Prostate gland (tissue), 2 donors: Measurements from ENCODE around the gene CEP78.

Source experiments
- POLR2A ChIP-seq: fragments of 450-650 bp; IDR thresholded peaks from one replicate; pipeline ENCODE4 v1.6.1; 2016; ENCODE audit warnings: antibody characterized with exemption, mild to moderate bottlenecking
- TF ChIP-seq, protein P1 (sequence below), 4 experiments: fragments of 200-600 bp in 2 of 4; fragments of 450-650 bp in 2 of 4; sonication (generic) in 2 of 4; IDR thresholded peaks; 1 replicate in 3 of 4; 2 replicates in 1 of 4; pipeline ENCODE4 v1.5.1; 2016 to 2019; ENCODE audit warnings: antibody characterized with exemption in 4 of 4, mild to moderate bottlenecking in 2 of 4, moderate library complexity in 2 of 4

GRCh38 chr9:78278801-78279200 is 42.9 kb downstream of the CEP78 start:
- TF ChIP-seq, protein P1, sequence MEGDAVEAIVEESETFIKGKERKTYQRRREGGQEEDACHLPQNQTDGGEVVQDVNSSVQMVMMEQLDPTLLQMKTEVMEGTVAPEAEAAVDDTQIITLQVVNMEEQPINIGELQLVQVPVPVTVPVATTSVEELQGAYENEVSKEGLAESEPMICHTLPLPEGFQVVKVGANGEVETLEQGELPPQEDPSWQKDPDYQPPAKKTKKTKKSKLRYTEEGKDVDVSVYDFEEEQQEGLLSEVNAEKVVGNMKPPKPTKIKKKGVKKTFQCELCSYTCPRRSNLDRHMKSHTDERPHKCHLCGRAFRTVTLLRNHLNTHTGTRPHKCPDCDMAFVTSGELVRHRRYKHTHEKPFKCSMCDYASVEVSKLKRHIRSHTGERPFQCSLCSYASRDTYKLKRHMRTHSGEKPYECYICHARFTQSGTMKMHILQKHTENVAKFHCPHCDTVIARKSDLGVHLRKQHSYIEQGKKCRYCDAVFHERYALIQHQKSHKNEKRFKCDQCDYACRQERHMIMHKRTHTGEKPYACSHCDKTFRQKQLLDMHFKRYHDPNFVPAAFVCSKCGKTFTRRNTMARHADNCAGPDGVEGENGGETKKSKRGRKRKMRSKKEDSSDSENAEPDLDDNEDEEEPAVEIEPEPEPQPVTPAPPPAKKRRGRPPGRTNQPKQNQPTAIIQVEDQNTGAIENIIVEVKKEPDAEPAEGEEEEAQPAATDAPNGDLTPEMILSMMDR (IDR thresholded peaks at IDR 0.05), result no peak
- TF ChIP-seq POLR2A, result no peak
